Stomach (tissue), 4 donors: ENCODE measurements around the gene ZNF850.

ENCODE experiments used
- EP300 ChIP-seq: sonication (generic); formaldehyde crosslinking; IDR thresholded peaks from one replicate; pipeline ENCODE4 v1.6.1; 2017; ENCODE audit warnings: antibody characterized with exemption
- POLR2A ChIP-seq, 4 donors: fragments of 450-650 bp; IDR thresholded peaks; one replicate each; pipeline ENCODE4 v1.6.1; 2016; ENCODE audit warnings: antibody characterized with exemption in 4 of 4, control low read depth in 2 of 4, mild to moderate bottlenecking in 1 of 4, moderate library complexity in 1 of 4
- POLR2AphosphoS5 ChIP-seq, 3 donors: sonication (generic); formaldehyde crosslinking; IDR thresholded peaks; one replicate each; pipeline ENCODE4 v1.6.1; 2016; ENCODE audit warnings: antibody characterized with exemption in 3 of 3
- TF ChIP-seq, protein P1 (sequence below), 7 experiments: fragments of 450-650 bp in 4 of 7; fragments of 200-600 bp in 3 of 7; sonication (generic) in 3 of 7; IDR thresholded peaks; one replicate each; pipeline ENCODE4 v1.5.1; 2016 to 2019; ENCODE audit warnings: antibody characterized with exemption in 7 of 7, control low read depth in 2 of 7, mild to moderate bottlenecking in 1 of 7

DNA sequence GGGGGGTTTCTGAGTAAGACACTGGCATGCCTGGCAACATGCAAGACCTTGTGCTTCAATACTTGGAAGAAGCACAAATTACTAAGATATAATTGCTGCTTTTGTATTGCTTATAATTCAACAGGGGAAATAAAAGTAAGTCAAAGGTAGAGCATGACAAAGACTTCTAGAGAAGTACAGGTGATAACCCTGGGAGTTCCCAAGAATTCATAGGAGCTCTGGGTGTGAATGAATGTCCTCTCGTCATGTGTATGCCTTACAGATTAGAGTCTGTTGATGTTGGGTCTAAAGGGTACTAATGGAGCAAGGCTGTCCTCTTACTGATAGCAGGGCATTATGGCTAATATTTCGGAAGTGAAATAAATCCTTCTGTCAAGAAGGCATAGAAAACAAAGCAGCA is 98.4 kb downstream of the ZNF850 start:
- TF ChIP-seq POLR2A (IDR thresholded peaks at IDR 0.05), result no peak
- TF ChIP-seq, protein P1, sequence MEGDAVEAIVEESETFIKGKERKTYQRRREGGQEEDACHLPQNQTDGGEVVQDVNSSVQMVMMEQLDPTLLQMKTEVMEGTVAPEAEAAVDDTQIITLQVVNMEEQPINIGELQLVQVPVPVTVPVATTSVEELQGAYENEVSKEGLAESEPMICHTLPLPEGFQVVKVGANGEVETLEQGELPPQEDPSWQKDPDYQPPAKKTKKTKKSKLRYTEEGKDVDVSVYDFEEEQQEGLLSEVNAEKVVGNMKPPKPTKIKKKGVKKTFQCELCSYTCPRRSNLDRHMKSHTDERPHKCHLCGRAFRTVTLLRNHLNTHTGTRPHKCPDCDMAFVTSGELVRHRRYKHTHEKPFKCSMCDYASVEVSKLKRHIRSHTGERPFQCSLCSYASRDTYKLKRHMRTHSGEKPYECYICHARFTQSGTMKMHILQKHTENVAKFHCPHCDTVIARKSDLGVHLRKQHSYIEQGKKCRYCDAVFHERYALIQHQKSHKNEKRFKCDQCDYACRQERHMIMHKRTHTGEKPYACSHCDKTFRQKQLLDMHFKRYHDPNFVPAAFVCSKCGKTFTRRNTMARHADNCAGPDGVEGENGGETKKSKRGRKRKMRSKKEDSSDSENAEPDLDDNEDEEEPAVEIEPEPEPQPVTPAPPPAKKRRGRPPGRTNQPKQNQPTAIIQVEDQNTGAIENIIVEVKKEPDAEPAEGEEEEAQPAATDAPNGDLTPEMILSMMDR (IDR thresholded peaks at IDR 0.05), result no peak
- no peak for TF ChIP-seq POLR2AphosphoS5 (IDR thresholded peaks at IDR 0.05)
- TF ChIP-seq EP300, result no peak
